Activated CD8-positive, alpha-beta T cell treated with anti-CD3 and anti-CD28 coated beads for 36 hours (primary cell): ENCODE measurements around the gene GUCA2B. TPM values are rescaled to one million over a fixed set of nuclear protein-coding genes. Genes with fewer than 3 reads are reported as not detected.
A peak's percentile ranks its signal among the peaks of the same experiment; 100 is the strongest.

Source experiments
- ATAC-seq: fragments of 200-7000 bp; cut with Tn5 transposase; one replicate; pipeline ENCODE4 v1.10.0; 2021; ENCODE audit warnings: mild to moderate bottlenecking, moderate library complexity
- CTCF ChIA-PET: fragments of 350-600 bp; sonication (Branson Sonifier 250); formaldehyde crosslinking; loops from one replicate; lab custom pipeline; 2021; ENCODE audit warnings: antibody characterized with exemption; lab: Charles Lee
- POLR2A ChIA-PET: fragments of 350-600 bp; sonication (Branson Sonifier 250); formaldehyde crosslinking; loops from one replicate; lab custom pipeline; 2021; ENCODE audit warnings: antibody characterized with exemption; lab: Charles Lee
- DNase-seq: peaks from one replicate; pipeline ENCODE4 v3.0.0-alpha.2; 2020
- H3K27ac Mint-ChIP-seq: one replicate; pipeline ENCODE4 v1.8.0; 2021; ENCODE audit warnings: mild to moderate bottlenecking, mixed read lengths
- H3K27me3 Mint-ChIP-seq: one replicate; pipeline ENCODE4 v1.8.0; 2021; ENCODE audit warnings: mixed read lengths
- H3K36me3 Mint-ChIP-seq: one replicate; pipeline ENCODE4 v1.8.0; 2021; ENCODE audit warnings: low read depth, mixed read lengths
- H3K4me1 Mint-ChIP-seq: one replicate; pipeline ENCODE4 v1.8.0; 2021; ENCODE audit warnings: low read depth, mixed read lengths
- H3K4me3 Mint-ChIP-seq: one replicate; pipeline ENCODE4 v1.8.0; 2021; ENCODE audit warnings: mild to moderate bottlenecking, moderate library complexity, mixed read lengths
- H3K9me3 Mint-ChIP-seq: one replicate; pipeline ENCODE4 v1.8.0; 2021; ENCODE audit warnings: mixed read lengths
- intact Hi-C: fragments of 100-400 bp; cut with micrococcal nuclease; formaldehyde crosslinking; loops from one replicate; pipeline ENCODE4 v1.10.0; 2022
- total RNA-seq, 2 experiments: library from RNA; stranded (reverse); gene quantifications; one replicate each; pipeline ENCODE4 v1.2.3, GENCODE V29; 2021
- TF ChIP-seq, protein P1 (sequence below): fragments of 200-600 bp; IDR thresholded peaks from one replicate; pipeline ENCODE4 v1.8.0; 2022; ENCODE audit warnings: antibody characterized with exemption, mild to moderate bottlenecking

Gene GUCA2B
- total RNA-seq, 2 experiments from 2014 or later: not detected

DNA sequence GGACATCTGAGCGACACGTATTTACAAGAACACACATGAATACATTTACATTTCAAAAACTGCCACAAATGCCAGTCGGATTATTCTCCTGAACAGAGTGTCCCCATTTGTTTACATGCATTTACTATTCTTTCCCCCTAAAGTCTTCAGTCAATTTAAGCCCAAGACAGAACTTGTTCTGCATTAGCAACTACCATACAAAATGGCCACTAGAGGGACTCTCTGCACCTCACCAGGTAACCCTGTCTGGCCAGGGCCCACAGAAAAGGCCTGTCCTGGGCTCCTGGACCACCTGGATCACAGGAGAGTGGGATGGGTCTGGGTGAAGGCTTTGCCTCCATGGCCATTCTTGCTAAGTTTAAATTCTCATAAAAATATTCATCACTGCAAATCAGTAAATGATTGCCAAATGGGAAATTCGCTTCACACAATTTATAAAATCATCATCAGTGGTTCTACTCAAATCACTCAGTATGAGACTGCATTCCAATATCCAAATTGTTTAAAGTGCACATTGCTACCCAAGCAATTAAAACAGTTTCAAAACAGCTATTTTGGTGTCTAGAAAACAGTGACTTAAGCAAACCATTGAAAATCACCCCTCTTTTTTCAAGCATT is 23.8 kb downstream of the GUCA2B start:
- TF ChIP-seq, protein P1, sequence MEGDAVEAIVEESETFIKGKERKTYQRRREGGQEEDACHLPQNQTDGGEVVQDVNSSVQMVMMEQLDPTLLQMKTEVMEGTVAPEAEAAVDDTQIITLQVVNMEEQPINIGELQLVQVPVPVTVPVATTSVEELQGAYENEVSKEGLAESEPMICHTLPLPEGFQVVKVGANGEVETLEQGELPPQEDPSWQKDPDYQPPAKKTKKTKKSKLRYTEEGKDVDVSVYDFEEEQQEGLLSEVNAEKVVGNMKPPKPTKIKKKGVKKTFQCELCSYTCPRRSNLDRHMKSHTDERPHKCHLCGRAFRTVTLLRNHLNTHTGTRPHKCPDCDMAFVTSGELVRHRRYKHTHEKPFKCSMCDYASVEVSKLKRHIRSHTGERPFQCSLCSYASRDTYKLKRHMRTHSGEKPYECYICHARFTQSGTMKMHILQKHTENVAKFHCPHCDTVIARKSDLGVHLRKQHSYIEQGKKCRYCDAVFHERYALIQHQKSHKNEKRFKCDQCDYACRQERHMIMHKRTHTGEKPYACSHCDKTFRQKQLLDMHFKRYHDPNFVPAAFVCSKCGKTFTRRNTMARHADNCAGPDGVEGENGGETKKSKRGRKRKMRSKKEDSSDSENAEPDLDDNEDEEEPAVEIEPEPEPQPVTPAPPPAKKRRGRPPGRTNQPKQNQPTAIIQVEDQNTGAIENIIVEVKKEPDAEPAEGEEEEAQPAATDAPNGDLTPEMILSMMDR: peak; percentile 79
- no peak overlapping the region for H3K27ac Mint-ChIP-seq
- no peaks in the 10 kb centered on the region for H3K27me3 Mint-ChIP-seq
- ATAC-seq: no peak
- no peaks in the 10 kb centered on the region for H3K9me3 Mint-ChIP-seq
- no peaks in the 10 kb centered on the region for H3K4me1 Mint-ChIP-seq
- DNase-seq: peak; percentile 28
- intact Hi-C loops: no loop called here
- ChIA-PET CTCF (interaction anchor here (1.0 to 1.7 kb wide), 4 partner anchors 10 to 685 kb away, joined by 3 to 4 read pairs (median 4); no protein-coding TSS in a partner anchor), POLR2A (no interaction called here)
- peaks cover 5% of the 10 kb centered on the region for H3K36me3 Mint-ChIP-seq
- no peak overlapping the region for H3K4me3 Mint-ChIP-seq

DNA sequence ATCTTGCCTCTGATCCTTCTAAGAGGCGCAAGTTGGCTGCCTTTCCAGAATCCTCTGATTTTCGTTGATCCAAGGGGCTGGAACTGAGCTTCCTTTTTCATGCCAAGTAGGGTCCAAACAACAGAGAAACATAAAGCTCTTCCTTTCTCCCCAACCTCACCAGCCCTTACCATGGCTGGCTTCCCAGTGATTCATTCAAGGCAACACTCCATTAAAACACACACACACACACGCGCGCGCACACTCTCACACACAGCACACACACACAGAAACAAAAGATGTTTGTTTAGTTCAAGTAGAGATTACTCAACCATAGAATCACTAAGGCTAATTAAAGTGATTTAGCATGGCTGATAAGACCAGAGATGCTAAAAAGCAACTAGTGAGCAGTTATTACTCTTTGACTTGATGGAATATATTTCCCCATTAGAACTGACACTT is 24.4 kb downstream of the GUCA2B start:
- Mint-ChIP-seq H3K27ac (peak overlapping the region; percentile 39), H3K27me3 (no peaks in the 10 kb centered on the region), H3K4me1 (no peaks in the 10 kb centered on the region), H3K36me3 (peaks cover 5% of the 10 kb centered on the region), H3K4me3 (no peak overlapping the region), H3K9me3 (no peaks in the 10 kb centered on the region)
- POLR2A ChIA-PET: no interaction called here
- intact Hi-C loops: no loop called here
- no peak for DNase-seq
- TF ChIP-seq, protein P1: no peak
- ATAC-seq: no peak
- CTCF ChIA-PET: interaction anchor here (1.0 to 1.7 kb wide), 3 partner anchors 10 to 686 kb away, joined by 3 to 4 read pairs (median 4); no protein-coding TSS in a partner anchor

DNA sequence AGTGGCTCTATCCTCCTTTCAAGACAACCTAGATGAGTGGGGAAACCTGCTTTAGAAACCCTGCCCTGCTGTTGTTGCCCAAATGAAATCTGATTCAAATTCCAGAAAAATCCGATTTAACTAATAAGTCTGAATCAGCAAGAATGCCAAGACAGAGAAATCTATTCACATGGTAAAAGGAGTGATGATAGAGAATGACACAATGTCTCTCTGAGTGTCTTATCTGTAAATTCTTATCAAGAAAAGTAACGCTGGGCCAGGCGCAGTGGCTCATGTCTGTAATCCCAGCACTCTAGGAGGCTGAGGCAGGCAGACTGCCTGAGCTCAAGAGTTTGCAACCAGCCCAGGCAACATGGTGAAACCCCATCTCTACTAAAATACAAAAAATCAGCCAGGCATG is 25.0 kb downstream of the GUCA2B start:
- Mint-ChIP-seq H3K27me3 (no peaks in the 10 kb centered on the region), H3K4me1 (no peaks in the 10 kb centered on the region), H3K36me3 (peaks cover 5% of the 10 kb centered on the region), H3K9me3 (no peaks in the 10 kb centered on the region), H3K4me3 (no peak overlapping the region), H3K27ac (no peak overlapping the region)
- TF ChIP-seq, protein P1: no peak
- CTCF ChIA-PET: interaction anchor here (1.3 to 1.7 kb wide), 2 partner anchors 23 to 687 kb away, joined by 3 to 4 read pairs; no protein-coding TSS in a partner anchor
- DNase-seq: no peak
- POLR2A ChIA-PET: no interaction called here
- intact Hi-C loops: no loop called here
- no peak for ATAC-seq

DNA sequence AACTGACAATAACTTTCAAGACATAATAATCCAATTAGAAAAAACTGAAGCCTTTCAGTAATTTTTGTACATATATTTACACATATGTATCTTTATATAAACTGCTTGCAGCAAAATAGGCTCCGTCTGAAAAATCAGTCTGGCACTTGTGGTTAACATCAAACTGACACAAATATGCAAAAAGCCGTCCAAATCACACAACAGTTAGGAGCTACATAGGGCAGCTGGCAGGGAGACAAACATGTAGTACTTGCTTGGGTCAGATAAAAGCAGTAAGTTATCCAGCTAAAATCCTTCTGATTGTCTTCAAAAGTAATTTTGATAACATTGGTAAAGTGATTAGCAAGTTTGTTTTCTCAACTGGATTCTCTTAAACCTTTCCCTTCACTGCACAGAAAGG is 26.1 kb downstream of the GUCA2B start:
- intact Hi-C loops: no loop called here
- Mint-ChIP-seq H3K4me1 (no peaks in the 10 kb centered on the region), H3K9me3 (no peaks in the 10 kb centered on the region), H3K27me3 (no peaks in the 10 kb centered on the region), H3K36me3 (peaks cover 8% of the 10 kb centered on the region), H3K27ac (peak overlapping the region; percentile 60), H3K4me3 (no peak overlapping the region)
- TF ChIP-seq, protein P1: no peak
- POLR2A ChIA-PET: no interaction called here
- CTCF ChIA-PET: no interaction called here
- DNase-seq: no peak
- no peak for ATAC-seq

DNA sequence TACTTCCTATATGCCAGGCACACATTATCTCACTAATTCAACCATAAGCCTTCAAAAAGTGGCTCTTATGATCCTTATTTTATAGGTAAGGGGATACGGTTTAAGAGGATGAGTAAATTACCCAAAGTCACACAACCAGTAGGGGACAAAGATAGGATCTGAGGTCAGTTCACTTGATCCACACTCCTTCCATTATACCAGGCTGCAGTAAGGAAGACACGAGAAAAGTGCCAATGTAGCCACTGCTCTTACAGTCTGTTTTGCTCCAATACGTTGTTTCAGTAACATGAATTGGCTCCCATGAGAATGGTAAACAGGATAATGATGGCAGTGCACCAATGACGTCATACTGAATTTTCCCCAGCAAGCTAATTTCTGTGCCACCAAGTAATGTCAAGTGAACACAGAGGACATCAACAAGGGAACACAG is 26.7 kb downstream of the GUCA2B start:
- intact Hi-C loops: no loop called here
- H3K4me1 Mint-ChIP-seq: peaks cover 2% of the 10 kb centered on the region
- H3K9me3 Mint-ChIP-seq: no peaks in the 10 kb centered on the region
- H3K27ac Mint-ChIP-seq: no peak overlapping the region
- DNase-seq (no peak), ATAC-seq (no peak)
- CTCF ChIA-PET: no interaction called here
- peaks cover 12% of the 10 kb centered on the region for H3K36me3 Mint-ChIP-seq
- POLR2A ChIA-PET: no interaction called here
- TF ChIP-seq, protein P1: no peak
- H3K4me3 Mint-ChIP-seq: no peak overlapping the region
- H3K27me3 Mint-ChIP-seq: no peaks in the 10 kb centered on the region
